NCI-H82 treated with DMSO at 0.1 percent for 48 hours (cell line): Measurements from ENCODE around the gene PPP1CB.
A peak's percentile ranks its signal among the peaks of the same experiment; 100 is the strongest.
"Not testable (repeated sequence)": the region's sequence is repeated elsewhere in the genome, so short reads cannot be mapped to it uniquely, and the experiment has no call there.

Experiments
- DNase-seq: peaks from one replicate; lab custom pipeline; 2025; ENCODE audit not compliant: unreplicated experiment; lab: John Stamatoyannopoulos, UW

PPP1CB gene

DNA sequence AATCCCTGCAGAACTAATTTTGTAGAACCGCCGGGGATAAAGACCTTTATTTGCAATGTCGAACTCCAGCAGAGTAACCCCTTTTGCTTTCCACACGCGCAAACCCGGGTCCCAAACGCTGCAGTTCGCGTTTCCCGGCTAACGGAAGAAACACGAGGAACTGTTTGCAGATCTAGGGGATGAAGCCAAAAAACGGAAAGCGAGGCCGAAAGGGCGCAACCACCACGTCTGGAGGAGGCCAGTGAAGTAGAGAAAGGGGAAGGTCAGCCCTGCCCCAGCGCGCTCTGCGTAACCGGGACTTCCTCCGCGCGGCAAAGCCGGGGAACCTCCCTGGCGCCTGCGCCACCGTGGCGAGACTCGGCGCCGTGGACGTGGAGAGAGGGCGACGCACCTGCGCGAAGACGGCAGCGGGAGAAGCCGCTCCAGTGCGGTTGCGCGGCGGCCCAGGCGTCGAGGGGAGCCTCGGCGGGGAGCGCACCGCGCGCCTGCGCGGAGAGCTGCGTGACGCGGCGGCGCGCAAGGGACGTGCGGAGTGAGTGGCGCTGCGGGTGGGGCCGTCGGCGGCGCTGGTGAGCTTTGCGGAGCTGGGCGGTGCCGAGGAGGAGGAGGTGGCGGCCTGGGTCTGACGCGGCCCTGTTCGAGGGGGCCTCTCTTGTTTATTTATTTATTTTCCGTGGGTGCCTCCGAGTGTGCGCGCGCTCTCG, at the start of gene PPP1CB:
Gene PPP1CB (plus strand): TSS at position 579 of the 704 bp plus-strand sequence. CDS start 295 bp downstream, outside the sequence.
- peak; percentile 88 for DNase-seq

DNA sequence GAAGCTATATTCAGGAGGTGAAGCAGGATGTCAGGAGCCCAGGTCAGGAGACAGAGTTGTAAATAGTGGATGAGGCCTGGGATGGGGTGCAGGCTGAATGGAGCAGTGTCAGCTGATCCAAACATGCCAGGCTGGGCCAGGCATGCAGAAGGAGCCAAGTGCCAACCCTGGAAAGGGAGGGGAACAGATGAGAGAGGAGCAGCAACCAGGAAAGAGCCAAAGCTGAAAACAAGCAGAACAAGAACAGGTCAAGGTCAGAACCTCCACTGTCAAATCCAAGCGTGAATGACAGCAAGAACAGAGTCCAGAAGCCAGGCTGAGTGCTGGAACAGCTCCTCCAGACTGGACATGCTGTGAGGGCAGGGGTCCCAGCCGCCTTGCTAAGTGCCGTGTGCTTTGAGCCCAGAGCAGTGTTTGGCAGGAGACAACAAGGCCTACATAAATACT, 49.2 kb upstream of the PPP1CB start:
- DNase-seq = no peak

DNA sequence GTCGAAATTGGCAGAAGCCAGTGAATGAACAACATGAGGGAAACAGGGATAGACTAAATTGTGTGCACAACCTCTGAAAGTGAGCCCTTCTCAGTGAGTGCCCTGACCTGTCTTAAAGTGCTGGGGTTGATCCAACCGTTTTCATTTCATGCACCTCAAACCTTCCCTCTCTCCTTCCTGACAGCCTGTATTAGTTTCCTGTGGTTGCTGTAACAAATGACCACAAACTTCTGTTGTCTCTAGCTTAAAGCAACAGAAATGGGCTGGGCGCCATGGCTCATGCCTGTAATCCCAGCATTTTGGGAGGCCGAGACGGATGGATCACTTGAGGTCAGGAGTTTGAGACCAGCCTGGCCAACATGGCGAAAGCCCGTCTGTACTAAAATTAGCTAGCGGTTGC, 48.8 kb upstream of the PPP1CB start:
- no peak for DNase-seq

DNA sequence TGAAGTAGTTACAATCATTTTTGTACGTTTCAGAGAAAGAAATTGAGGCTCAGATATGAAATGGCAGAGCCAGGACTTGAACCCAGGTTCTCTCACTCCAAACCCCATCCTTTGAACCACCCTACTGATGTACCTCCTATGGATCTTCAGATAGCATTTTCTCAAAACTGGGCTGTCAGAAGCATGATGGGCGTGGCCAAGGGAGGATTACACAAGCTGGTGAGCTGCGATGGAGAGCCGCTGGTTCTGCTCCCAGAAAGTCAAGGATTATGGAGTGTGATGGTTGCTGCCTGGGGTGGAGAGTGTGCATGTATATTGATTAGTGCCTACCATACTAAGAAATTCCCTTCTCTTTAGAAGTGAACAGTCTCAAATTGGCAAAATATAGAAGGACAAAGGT, 47.0 kb upstream of the PPP1CB start:
- DNase-seq = no peak

DNA sequence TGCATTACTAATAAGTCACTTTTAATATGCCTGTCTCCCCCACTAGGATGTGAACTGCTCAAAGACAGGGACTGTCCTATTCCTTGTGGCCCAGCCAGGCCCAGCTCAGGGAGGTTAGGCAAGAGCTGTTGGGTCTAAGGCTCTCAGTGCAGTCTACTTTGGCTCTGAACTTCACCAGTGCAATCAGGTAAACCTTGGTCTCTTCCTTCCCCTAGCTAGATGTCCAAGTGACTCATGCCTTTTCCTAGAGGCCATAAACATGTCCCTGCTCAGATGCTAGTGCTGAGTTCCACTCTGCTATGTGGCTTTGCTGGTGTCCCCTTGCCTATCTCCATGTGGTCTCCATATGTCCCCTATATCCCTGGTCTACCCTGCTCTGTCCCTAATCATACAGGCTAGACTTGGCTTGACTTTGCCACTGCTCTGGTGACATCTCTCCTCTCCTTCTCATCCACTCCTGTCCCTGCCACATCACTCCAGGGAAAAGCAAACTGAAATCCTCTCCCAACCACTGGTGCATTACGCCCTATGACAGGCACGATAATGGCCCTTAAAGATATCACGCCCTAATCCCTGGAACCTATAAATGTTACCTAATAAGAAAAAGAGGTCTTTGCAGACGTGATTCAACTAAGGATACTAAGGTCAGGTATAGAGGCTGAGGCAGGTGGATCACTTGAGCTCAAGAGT, 45.7 kb upstream of the PPP1CB start:
- DNase-seq = no peak

DNA sequence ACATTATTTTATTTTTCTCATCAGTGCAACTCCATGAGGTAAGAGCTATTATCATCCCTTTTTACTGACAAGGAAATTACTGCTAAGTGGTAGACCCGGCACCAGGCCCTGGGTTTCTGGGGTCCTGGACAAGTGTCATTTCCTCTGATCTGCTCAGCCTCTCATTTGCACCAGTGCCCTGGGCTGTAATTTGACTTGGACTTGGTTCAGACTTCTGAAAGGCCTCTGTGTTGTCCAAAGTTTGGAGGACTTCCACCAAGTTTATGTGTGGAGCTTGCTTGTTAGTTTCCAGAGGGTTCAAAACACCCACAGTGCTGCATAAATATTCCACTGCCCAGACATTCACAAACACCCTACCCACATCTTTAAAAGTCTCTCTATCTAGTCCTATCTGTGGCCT, 44.0 kb upstream of the PPP1CB start:
- DNase-seq = no peak

DNA sequence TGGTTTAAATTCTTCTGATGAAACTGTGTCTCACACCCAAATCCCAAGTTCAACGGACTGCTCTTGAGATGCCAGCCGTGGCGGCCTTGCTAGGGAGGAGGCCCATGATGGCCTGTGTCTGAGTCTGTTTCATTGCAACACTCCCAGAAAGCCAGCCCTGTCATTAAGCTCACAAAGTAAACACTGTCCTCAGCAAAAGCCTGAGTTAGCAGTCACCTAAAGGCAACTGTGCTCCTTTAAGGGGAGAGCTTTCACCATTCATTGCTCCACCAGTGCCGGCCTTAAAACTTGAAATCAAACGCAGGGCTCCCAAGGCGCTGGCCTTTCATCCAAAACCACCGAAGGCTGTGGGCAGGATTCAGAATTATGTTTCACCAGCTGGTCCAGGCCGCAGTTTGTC, 42.5 kb upstream of the PPP1CB start:
- DNase-seq = no peak

DNA sequence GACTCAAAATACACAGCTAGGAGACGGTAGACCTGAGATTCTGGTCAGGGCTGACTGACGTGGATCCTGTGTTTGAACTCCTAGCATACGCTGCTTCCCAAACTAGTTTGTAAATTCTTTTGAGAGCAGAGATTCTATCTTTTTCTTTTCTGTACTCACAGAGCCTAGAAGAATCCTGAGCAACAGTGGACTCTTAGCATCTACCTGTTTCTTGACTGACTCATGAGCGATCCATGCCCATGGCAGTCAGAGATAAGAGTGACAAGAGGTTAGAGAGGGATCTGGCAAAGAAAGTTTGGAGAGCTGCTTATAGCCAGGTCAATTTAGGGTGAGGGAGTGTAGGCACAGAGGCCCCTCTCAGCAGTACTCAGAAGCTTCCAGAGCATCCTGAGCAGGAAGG, 41.1 kb upstream of the PPP1CB start:
- no peak for DNase-seq

DNA sequence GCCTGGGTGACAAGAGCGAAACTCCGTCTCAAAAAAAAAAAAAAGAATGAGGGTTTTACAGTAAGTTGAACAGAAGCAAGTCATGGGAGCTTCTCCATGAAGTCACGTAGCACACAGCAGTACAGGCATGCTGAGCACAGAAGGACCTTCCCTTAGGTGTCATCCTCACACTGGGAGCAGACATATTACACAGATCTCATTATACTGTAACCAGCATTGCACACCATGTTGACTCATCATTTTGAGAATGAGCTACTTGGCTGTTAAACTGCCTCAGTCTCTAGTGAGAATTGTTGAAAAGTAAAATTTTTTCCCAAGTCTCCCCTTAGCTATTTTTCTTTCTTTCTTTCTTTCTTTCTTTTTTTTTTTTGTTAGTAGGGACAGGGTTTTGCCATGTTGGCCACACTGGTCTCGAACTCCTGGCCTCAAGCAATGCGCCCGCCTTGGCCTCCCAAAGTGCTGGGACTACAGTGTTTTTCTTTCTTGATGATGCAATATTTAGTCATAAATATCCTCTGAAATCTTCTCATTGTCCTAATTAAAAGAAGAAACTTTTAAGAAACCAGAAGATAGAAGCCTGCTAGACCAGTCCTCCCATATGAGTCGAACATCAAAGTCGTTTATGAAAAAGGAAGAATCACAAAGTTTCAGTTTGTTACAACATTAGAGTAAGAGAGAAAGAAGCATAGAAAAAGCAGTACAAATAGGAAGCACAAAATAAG, 37.9 kb upstream of the PPP1CB start:
- no peak for DNase-seq

DNA sequence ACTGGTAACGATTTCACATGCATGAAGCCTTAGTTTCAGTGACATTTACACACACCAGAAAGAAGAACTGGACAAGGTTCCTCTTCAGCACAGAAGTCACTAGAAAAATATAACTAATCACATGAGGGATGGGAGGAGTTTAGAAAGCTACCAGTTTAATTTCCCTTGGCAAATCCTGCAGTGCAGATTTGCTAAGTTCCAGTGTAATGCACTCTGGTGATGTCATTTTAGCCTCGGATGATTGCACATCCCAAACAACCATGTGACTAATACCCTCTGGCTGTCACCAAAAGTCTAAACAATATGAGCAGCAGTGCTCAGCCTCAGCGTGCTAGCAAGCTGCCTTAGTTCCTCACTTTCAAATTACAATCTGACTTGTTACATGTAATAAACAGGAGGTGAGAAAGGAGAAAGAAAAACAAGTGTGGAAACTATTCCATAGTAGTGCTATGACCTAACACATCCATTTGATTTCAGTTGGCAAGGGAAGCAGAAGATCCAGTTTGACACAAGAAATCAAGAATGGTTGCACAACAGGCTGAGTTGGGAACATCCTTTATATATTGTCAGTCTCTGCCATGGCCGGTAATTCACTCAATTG, 35.3 kb upstream of the PPP1CB start:
- DNase-seq = peak; percentile 10

DNA sequence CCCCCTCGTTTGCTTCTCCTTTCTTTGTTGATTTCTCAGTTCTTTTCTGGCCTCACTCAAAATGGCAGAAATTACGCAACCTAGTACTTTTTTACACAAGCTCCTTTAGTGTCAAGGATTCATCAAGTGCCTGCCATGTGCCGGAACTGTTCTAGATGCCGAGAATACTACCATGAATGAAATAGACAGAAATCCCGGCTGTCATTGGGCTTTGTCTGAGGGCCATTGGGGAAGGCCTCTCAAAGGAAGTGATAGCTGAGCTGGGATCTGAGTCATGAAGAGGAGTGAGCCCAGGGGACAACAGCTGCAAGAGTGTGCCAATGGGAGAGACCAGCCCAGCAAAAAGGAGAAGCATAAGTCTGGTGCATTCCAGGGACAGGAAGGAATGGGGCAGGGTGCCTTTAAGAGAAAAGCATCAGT, 34.3 kb upstream of the PPP1CB start:
- DNase-seq = no peak

DNA sequence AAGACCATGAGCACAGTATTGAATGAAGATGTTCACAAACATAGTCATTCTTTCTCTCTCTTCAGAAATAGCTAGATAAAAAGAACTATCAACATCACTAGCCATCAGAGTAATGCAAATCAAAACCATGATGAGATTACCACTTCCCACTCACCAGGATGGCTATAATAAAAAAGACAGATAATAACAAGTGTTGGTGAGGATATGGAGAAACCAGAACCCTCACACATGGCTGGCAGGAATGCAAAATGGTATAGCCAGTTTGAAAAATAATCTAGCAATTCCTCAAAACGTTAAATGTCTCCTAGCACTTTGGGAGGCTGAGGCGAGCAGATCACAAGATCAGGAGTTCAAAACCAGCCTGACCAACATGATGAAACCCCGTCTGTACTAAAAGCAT, 31.3 kb upstream of the PPP1CB start:
- no peak for DNase-seq

DNA sequence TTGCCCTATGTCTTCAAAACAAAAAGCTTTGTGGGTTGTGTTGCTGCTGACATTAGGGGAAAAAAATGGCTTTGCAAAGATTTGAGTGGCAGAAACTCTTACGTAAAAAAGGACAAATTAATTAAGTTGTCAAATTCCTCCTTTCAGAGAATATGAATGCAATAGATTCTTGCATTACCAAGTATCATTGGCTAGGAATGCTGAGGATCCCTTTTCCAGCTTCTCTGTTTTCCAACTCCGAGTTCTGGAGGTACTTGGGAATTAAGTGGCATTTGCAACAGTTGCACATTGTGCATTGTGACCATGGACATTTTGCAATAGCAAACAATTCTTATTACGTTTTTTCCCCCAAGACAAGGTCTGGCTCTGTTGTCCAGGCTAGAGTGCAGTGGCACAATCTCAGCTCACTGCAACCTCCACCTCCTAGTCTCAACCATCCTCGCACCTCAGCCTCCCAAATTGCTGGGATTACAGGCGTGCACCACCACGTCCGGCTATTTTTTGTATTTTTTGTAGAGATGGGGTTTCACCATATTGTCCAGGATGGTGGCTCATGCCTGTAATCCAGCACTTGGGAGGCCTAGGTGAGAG, 29.9 kb upstream of the PPP1CB start:
- DNase-seq = no peak

DNA sequence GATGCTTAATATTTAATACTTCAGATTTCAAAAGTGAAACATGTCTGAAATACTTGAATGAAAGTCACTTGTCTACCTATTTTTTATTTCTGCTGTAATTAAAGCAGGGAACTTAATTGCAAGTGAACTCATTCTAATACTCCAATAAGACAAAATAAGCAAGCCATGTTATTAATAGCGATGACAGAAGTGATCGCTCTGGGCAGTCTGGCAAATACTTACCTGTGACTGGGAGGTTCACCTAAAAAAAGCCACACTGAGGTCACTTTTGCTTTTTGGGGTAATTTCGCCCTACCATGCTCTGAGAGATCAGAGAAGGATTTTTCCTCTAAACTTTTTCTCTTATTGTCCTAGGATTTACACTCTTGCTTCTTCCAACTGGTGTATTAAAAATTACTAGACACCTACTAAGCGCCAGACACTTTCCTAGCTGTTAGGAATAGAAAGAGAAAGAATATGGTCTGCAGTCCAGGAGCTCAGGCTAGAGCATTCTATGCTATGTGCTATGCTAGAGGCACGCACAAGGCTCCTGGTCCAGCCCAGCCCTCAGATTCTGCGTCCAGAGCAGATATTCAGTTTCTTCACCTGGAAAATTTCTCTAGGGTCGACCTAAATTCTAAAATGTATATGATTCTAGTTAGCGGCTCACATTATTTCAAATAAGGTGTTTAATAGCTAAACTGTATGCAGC, 26.5 kb upstream of the PPP1CB start:
- no peak for DNase-seq

DNA sequence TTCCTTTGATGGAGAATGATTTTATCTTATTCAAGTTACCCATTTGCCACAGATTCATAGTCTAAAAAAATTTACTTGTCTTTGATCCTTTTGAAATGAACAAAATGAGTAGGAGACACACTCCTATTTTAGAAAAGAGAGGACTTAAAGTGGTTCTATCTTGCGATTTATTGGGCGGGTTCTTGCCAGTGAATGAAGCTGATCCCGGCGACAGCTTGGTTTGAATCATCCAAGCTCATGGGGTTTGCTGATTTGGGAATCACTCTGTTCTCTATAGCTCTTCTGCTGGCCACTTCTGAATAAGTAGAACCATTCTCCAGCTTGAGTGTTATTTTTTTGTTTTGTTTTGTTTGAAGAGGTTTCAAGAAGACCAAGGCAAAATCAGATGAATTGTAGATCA, 25.5 kb upstream of the PPP1CB start:
- no peak for DNase-seq

DNA sequence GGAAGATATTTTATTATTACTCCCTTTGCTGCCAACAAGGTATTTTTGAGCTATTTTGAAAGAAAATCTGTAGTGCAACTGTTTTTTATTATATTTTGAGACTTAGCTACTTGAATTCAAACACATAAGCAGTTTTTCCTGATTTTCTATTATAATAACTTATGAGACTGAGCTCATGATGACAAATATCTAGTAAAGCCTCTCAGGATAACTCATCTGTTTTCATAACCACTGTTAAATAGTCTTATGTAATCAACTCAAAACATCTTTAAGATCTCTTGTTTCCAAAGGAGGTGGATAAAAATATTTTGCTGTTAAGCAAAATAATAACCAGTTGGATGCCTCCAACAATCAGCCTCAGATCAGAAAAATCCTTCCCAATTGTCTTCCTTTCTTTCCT, 21.9 kb upstream of the PPP1CB start:
- no peak for DNase-seq

DNA sequence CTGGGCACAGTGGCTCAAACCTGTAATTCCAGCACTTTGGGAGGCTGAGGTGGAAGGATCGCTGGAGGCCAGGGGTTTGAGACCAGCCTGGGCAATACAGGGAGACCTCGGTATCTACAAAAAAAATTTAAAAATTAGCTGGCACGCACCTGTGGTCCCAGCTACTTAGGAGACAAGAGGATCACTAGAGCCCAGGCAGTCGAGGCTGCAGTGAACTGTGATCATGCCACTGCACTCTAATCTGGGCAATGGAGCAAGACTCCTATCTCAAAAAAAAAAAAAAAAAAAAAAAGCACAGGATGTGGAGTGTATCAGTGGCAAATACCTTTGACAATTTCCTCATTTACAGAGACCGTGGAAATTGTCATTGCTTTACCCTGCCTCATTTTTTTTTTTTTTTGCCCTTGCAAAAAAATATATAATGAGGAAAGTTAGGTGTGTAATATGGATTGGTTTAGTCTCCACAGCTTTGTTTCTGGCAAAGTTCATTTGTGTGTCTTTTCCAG, 20.9 kb upstream of the PPP1CB start:
- DNase-seq = no peak

DNA sequence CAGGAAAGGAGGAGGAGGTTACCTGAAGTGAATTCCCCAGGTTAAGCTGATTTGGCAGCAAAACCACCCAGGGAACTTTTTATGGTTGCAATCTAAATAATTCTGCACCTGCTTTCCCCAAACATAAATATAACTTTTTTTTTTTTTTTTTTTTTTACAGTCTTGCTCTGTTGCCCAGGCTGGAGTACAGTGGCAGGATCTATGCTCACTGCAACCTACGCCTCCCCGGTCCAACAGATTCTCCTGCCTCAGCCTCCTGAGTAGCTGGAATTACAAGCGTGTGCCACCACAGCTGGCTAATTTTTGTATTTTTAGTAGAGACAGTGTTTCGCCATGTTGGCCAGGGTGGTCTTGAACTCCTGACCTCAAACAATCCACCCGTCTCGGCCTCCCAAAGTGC, 16.1 kb upstream of the PPP1CB start:
- DNase-seq = no peak

DNA sequence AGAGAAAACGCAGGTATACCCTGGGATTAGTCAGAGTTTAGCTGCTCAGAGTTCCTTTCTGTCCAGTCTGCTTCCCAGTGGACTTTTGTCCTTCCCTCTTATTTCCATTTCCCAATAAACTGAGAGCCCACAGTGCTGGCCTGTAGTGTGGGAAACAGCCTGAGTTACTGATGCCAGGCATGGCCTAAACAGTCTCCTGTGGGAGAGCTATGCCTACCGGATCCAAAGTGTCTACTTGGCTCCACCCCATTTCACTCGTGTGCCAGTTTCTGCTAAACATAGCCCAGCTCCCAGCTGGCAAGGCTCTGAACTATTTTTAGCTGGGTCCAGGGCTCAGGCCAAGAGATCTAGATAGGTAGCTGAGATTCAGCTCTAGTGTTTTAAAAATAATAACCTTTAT, 15.6 kb upstream of the PPP1CB start:
- no peak for DNase-seq

DNA sequence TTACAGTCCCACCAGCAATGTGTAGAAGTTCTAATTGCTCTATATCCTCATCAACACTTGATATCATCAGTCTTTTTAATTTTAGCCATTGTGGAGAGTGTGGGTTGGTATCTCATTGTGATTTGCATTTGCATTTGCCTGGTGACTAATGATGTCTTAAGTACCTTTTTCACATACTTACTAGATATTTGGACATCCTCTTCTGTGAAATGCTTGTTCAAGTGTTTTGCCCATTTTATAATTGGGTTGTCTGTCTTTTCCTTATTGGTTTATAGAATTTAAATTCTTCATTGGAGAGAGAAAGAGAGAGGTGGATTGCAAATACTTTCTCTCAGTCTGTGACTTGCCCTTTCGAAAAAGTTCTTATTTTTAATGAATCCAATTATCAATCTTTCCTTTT, 14.0 kb upstream of the PPP1CB start:
- no peak for DNase-seq

DNA sequence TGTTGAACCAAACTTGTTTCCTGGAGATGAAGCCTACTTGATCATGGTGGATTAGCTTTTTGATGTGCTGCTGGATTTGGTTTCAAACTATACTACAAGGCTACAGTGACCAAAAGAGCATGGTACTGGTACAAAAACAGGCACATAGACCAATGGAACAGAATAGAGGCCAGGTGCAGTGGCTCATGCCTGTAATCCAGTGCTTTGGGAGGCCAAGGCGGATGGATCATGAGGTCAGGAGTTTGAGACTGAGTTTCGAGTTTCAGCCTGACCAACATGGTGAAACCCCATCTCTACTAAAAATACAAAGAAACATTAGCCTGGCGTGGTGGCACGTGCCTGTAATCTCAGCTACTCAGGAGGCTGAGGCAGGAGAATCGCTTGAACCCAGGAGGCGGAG, 9.0 kb upstream of the PPP1CB start:
- not testable (repeated sequence) for DNase-seq
